CD4-positive, alpha-beta T cell treated with Interleukin-12 subunit alpha and Interleukin-12 subunit beta, for 1 hour (primary cell): ENCODE measurements around the gene MTG1.
"Not testable (repeated sequence)": the region's sequence is repeated elsewhere in the genome, so short reads cannot be mapped to it uniquely, and the experiment has no call there.

Source experiments
- DNase-seq: peaks from one replicate; pipeline ENCODE4 v3.0.0-alpha.2; 2020

The MTG1 gene

DNA sequence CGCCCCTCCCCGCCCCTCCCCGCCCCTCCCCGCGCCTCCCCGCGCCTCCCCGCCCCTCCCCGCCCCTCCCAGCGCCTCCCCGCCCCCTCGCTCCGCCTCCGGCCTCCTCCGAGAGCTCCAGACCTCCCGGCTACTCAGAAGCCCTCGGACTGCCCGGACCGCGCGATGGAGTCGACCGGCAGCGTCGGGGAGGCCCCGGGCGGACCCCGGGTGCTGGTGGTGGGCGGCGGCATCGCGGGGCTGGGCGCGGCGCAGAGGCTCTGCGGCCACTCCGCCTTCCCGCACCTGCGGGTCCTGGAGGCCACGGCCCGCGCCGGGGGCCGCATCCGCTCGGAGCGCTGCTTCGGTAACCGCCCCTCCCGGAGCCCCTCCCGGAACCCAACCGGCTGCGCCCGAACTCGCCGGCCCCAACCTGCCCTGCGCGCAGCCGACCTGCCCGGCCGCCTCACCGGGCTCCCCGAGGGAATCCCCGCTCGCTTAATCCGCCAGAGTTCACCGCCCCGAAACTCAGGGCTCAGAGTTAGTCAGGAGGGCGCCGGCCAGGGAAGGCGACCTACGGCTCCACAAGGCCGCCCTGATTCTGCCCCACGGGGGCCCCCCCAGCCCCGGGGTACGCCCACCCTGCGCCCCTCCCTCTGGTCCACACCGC is 14.7 kb upstream of the MTG1 start, which contains the start of gene PAOX:
PAOX (plus strand) TSS at position 111 of the 649 bp plus-strand sequence; CDS start at position 166, 55 bp downstream.
- peak; percentile 73 for DNase-seq

DNA sequence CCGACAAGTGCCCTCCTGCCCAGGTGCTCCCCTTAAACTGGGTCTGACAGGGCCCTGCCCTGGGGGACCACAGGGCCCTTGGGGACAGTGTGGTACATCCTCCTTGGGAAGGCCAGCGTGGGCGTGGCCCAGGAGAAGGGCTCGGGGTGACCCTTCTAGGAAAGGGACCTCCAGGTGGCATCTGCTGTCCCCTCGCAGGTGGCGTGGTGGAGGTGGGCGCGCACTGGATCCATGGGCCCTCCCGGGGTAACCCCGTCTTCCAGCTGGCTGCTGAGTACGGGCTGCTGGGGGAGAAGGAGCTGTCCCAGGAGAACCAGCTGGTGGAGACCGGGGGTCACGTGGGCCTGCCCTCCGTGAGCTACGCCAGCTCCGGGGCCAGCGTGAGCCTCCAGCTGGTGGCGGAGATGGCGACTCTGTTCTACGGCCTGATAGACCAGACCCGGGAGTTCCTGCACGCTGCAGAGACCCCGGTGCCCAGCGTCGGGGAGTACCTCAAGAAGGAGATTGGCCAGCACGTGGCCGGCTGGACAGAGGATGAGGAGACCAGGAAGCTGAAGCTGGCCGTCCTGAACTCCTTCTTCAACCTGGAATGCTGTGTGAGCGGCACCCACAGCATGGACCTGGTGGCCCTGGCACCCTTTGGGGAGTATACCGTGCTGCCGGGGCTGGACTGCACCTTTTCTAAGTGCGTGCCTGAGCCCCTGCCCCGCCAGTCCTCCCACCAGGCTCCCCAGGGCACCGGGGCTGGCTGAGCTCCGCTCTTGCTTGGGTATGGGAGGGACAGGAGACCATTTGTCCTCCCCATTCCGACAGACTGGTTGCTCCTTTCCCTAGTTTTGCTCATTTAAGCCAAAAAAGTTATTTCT is 13.9 kb upstream of the MTG1 start:
- no peak for DNase-seq

DNA sequence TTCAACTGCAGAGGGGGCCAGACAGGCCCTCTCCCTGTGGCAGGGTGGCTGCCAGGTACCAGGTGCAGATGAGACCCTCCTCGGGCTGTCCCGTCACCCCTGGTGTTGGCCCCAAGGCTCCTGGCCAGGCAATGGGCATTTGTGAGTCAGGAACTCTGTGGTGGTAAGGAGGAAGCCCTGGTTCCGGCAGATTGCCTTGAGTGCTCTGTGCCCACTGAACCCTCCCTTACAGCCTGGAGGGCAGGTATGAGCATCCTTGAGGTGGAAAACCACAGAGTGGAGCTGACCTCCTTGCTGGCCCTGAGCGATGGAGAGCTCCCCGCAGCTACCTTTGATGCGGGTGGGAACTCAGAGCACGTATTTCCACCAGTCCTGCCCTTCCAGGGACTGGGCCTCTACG is 12.9 kb upstream of the MTG1 start:
- DNase-seq: no peak

- DNase-seq: no peak
Observed at GRCh38 chr10:133383551-133383950, 10.4 kb upstream of the MTG1 start.

DNA sequence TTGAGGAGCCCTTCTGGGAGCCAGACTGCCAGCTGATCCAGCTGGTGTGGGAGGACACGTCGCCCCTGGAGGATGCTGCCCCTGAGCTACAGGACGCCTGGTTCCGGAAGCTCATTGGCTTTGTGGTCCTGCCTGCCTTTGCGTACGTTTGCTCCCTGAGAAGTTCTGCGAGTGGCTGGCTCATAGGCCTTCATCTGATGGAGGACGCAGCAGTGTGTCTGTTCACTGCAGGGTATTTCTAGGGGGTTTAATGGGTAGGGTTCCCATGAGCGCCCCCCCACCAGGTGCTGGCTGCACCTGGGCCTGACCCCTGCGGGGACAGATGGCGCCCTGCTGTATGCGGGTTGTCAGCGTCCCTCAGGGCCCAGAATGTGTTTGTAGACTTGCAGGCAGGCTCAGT is 9.9 kb upstream of the MTG1 start:
- DNase-seq: no peak

DNA sequence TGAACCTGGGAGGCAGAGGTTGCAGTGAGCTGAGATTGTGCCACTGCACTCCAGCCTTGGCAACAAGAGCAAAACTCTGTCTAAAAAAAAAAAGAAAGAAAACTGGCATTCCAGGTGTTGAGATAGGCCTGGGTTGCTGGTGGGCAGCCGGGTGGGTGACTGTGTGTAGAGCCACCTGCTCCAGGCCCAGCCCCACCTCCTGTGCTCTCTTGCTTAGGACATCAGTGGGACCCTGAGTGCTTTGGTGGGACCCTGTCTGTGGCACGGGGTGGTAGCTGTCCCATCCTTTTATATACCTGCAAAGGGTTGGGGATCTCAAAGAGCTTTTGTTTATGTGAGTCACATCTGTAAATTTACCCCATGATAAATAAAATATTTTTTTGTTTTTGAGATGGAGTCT is 8.7 kb upstream of the MTG1 start:
- no peak for DNase-seq

- not testable (repeated sequence) for DNase-seq
Observed at GRCh38 chr10:133386951-133387350, 7.0 kb upstream of the MTG1 start.

GRCh38 chr10:133388236-133388972 is 5.6 kb upstream of the MTG1 start:
- no peak for DNase-seq

GRCh38 chr10:133388973-133389818 is 4.8 kb upstream of the MTG1 start:
- DNase-seq: peak; percentile 50

DNA sequence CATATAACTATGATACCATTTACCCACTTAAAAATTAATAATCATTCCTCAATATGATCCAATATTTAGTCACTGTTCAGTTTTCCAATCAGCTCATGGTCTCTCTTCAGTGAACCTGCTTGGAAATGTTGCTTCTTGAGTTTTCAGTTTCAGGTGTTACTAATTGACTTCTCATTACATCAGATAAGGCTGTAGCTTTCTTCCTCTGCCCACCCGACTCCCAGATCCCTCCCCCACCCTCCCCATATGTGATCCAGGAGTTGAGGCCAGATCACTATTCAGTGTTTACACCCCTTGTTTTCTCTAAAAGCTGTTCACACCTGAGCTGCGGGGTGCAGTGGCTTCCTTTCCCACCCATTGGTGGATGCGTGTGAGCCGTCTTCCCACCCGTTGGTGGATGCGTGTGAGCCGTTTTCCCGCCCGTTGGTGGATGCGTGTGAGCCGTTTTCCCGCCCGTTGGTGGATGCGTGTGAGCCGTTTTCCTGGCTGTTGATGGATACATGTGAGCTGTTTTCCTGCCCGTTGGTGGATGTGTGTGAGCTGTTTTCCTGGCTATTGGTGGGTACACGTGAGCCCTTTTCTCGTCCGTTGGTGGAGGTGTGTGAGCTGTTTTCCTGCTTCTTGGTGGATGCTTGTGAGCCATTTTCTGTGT is 3.2 kb upstream of the MTG1 start:
- no peak for DNase-seq

DNA sequence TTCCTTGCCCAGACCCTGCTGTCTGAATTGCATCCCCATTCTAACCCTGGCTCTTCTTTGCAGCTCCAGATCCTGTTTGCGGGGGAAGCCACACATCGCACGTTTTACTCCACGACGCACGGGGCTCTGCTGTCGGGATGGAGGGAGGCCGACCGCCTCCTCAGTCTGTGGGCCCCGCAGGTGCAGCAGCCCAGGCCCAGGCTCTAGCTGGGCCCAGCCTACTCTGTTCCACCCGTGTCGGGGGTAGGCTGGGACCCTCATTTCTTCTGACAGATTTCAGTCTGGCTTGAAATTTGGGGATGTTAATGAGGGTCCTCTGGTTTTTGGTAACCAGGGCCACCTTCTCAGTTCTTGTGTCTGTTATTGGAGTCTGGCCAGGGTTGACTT is 2.7 kb upstream of the MTG1 start:
- no peak for DNase-seq

DNA sequence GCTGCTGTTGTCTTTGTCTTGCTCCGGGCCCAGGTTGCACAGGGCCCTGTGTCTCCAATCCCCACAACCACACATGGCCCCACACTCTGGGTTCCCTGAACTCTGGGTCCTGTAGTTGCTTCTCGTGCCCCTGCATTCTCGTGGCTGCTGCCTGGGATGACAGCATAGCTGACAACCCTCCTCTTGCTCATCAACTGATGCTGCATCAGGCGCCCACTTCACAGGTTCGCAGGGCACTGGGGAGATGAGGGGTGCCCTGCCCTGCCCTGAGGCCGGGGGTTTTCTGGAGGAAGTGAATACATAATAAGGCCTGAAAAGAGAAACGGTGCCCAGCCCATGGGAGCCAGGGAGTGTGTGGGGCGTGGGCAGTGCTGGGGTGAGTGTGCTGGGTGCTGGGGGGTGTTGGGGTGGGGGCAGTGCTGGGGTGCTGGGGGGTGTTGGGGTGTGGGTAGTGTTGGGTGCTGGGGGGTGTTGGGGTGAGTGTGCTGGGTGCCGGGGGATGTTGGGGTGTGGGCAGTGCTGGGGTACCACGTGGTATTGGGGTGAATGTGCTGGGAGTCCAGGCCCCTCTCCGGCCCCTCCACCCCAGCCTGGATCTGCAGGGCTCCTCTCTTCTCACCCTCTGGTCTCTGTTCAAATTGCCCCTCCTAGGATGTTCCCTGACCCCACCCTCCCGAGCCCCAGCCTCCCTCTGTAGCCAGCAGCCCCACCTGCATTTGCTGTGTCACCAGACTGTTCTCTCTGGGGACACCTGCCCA is 2.0 kb upstream of the MTG1 start:
- peak; percentile 28 for DNase-seq

DNA sequence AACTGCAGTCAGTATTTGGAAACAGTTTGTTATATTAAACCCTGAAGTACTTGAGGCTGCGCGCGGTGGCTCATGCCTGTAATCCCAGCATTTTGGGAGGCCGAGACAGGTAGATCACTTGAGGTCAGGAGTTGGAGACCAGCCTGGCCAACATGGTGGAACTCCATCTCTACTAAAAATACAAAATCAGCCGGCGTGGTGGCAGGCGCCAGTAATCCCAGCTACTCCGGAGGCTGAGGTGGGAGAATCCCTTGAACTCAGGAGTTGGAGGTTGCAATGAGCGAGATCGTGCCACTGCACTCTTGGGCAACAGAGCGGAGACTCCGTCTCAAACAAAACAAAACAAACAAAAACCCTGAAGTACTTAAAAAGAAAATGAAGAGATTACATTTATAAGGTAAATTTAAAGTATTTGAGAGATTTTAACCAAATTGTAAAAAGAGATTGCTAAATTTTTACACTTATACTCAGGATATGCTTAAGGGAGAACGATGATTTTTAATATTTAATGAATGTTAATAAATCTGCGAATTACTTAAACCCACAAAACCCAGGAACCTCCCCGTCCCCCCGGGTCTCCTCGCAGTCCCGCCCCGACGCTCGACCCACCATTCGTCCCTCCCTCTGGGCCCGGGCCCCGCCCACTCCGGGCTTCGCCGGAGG is 425 bp upstream of the MTG1 start:
- DNase-seq: no peak

DNA sequence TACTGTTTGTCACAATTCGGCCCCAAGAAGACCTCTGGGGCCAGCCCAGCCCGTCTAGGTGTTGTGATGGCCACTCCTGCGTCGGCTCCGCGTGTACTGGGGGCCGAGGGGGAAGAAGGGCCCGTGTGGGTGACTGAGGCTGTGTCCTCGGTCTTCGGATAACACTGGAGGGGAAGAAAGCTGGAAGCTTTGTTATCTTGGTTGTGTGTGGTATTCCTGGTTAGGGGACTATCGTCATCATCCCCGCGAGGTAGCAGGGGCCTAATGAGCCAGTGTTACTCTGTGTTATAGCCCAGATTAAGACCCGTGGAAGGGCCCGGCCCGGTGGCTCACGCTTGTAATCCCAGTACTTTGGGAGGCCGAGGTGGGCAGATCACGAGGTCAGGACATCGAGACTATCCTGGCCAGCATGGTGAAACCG is 854 bp downstream of the MTG1 start:
- DNase-seq: no peak

- DNase-seq: no peak
Observed at GRCh38 chr10:133396035-133396624, 2.2 kb downstream of the MTG1 start.

- DNase-seq: no peak
Observed at GRCh38 chr10:133397938-133398337, 4.0 kb downstream of the MTG1 start.

GRCh38 chr10:133399123-133399601 is 5.2 kb downstream of the MTG1 start:
- no peak for DNase-seq

- no peak for DNase-seq
Observed at GRCh38 chr10:133400624-133401424, 6.9 kb downstream of the MTG1 start.

- no peak for DNase-seq
Observed at GRCh38 chr10:133401500-133401899, 7.5 kb downstream of the MTG1 start.
